HG02798 (cell line): ENCODE results near the gene DNAH8.

Experiments used
- ATAC-seq: cut with Tn5 transposase; IDR thresholded peaks from one replicate; pipeline ENCODE4 v1.9.1; 2021; ENCODE audit warnings: mild to moderate bottlenecking; ENCODE audit not compliant: unreplicated experiment, poor library complexity

DNAH8 gene

GRCh38 chr6:39060467-39061160, 345.5 kb downstream of the DNAH8 start:
- no peak for ATAC-seq

DNA sequence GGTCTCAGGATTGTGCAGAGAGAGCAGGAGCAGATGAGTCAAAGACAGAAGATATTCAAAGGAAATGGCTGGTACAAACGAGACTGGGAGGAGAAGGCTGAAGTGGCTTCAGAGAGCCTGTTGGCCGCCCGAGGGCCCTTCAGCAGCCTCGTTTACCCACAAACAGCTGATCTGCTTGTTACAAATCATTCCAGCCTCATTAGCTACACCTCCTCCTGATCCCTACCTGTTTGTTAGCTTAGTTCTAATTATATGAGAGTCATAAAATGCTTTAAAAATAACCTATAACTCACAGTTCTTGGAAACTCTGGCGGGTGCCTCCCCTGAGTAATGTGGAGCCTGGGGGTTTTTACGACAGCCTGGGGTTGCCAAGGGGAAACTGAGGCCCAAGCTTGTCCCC, 346.1 kb downstream of the DNAH8 start:
- ATAC-seq = no peak

DNA sequence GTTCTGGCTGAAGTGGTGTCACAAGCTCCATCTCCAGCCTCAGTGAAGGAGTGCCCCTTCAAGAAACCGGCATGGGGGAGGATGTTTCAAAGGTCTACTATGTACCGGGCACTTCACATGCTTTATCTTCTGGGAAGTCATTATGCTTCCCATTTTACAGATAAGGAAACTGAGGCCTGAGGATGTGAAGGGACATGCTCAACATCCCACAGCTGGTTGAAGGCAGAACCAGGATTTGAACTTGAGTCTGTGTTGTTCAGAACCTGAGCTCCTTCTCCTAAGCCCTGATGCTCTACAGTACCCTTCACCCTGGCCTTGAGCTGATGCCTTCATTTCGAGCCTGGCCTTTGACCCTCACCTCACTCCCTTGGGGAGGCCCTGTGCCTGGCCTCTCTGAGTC, 346.5 kb downstream of the DNAH8 start:
- ATAC-seq = no peak

GRCh38 chr6:39062014-39062740, 347.1 kb downstream of the DNAH8 start:
- ATAC-seq = no peak

DNA sequence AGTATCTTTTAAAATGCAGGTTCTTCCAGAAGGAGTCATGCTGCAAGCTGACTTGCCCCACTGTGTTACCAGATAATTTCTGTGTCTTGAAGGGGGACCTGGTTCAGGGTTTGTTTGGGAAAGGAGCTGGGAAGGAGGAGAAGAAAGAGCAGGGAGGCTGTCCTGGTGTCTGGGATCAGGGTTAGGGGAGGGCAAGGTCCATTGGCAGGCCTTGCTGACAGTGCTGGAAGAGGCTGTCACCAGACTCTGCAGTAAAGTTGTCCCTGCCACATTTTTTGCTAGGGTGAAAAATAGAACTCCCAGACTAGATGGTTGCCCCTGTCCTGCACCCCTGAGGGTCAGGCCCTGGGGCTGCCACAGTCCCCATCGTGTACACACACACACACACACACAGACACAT, 348.4 kb downstream of the DNAH8 start:
- no peak for ATAC-seq

DNA sequence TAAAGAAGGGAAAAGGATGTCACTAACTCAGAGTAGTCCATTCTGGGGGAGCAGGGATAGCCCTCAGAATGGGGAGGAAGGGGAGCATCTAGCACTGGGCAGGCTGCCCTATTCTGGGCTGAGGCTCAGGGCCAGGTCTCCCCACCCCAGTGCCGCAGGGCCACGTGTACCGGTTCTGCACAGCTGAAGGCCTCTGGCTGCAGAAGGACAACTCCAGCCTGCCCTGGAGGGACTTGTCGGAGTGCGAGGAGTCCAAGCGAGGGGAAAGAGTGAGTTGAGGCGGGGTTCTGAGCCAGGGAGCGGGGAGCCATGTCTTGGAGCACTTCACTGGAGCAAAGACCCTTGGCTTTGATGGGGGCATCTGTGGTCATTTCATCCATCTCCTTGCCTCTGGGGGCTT, 350.4 kb downstream of the DNAH8 start:
- ATAC-seq = no peak

- ATAC-seq = no peak
Measured at GRCh38 chr6:39068391-39068790, 353.3 kb downstream of the DNAH8 start.

- no peak for ATAC-seq
Measured at GRCh38 chr6:39072830-39073229, 357.7 kb downstream of the DNAH8 start.

DNA sequence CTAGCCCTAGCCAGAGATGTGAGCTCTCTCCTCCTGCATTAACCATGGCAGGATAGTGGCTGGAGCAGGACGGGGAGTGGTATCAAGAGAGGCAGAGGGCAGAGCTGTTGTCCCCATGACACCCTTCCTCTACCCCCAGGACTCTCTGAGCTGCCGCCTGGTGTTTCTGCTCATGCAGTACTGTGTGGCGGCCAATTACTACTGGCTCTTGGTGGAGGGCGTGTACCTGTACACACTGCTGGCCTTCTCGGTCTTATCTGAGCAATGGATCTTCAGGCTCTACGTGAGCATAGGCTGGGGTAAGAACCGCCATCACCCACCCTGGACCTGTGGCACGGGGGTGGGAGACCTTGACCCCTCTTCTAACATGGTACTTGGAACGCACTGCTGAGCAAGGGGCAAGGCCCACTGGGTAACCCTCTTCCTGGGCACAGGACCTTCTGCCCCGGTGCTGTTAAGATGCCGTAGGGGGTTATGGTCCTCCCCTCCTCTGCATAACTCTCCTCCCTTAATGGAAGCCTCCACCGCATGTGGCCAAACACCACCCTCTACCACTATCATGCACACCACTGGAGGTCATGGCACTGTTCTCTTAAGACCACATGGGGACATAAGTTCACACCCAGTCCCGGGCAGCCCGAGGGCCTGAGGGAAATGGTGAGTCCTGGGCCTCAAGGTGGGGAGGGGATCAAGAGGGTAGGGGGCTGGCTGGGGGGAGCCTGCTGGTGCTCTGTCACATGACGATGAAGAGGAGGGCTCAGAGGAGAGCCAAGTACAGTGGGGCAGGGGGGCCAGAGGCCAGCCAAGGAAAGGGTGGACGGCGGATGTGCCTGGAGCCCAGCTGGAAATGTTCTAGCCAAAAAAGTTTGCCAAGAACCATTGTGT, 358.6 kb downstream of the DNAH8 start:
- no peak for ATAC-seq

GRCh38 chr6:39074486-39074885, 359.4 kb downstream of the DNAH8 start:
- ATAC-seq = no peak

DNA sequence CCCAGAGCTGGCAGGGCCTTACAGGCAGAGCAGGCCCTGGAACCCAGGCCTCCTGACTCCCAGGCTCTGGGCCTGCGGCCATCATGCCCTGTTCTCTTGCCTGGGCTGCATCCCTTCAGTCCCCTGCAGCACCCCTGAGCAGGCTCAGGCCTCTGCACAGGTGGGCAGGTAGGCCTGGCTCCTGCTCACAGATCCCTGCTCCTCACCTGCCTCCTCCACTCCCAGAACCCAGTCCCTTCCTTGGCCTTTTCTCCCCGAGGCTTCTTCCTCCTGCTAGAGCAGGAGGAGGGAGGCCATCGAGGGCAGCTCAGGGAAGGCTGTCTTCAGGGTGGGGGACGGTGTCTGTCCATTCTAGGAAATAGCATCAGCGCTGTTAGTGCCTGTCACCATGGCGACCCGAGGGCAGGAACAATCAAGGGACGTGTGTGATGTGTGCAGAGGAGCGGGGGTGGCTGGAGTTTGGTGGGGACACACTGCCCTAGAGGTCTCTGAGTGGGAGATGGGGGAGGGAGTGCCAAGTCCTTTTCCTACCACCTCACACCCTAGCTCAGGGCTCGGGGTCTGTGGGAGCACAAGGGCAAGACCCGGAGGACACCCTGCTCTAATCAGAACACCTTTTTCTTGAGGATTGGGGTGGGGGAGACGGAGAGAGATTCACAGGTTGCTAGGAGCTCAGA, 360.0 kb downstream of the DNAH8 start:
- ATAC-seq = no peak

- ATAC-seq = no peak
Measured at GRCh38 chr6:39075807-39076622, 360.9 kb downstream of the DNAH8 start.

DNA sequence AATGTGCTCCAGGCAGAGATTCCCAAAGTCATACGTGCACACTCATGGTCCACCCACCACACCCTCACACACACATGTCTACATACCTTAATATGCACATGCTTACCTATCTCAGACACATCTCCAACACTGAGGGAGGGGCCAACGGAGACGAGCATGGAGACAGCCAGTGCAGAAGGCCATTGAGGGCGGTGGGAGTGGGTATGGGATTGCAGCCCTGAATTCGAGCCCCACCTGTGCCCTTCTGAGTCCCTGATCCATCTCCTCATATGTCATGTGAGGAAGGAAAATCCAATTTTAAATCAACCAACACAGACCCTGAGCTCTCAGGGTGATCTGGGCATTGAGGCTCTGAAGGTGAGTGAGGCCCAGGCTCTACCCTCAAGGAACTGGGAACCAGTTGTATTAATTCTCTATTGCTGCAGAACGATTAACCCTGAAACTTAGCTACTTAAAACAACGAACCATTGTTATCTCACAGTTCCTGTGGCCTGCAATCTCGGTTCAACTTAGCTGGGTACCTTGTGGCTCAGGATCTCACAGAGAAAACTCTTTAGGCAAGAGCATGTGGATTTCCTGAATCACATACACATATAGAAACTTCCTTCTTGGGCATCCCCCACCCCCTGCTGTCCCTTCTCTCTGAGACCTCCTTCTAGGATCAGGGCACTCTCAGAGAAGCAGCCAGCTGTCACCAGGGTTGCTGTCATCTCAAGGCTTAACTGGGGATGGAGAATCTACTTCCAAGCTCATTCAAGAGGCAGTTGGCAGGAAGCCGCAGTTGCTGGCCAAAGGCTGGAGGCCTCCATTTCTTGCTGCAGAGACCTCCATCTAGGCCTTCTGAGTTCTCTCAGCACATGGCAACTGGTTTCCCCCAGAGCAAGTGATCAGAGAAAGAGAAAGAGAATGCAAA, 361.8 kb downstream of the DNAH8 start:
- no peak for ATAC-seq

GRCh38 chr6:39077882-39078594, 362.9 kb downstream of the DNAH8 start:
- ATAC-seq = no peak

DNA sequence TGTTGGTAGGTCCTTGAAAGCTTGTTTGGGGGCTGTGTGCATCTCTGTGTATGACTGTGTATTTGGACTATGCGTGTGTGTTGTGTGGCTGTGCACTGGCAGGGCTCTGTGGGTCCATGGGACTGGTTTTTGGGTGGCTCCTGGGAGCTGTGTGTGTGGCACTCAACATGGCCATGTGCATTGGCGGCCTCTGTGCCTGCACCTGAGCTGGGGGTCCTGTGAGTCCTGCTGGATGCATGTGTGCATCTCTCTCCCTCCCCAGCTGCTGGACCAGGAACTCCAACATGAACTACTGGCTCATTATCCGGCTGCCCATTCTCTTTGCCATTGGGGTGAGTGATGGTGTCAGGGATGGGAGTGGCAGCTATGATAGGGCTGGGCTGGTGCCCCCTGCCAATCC, 363.6 kb downstream of the DNAH8 start:
- no peak for ATAC-seq

DNA sequence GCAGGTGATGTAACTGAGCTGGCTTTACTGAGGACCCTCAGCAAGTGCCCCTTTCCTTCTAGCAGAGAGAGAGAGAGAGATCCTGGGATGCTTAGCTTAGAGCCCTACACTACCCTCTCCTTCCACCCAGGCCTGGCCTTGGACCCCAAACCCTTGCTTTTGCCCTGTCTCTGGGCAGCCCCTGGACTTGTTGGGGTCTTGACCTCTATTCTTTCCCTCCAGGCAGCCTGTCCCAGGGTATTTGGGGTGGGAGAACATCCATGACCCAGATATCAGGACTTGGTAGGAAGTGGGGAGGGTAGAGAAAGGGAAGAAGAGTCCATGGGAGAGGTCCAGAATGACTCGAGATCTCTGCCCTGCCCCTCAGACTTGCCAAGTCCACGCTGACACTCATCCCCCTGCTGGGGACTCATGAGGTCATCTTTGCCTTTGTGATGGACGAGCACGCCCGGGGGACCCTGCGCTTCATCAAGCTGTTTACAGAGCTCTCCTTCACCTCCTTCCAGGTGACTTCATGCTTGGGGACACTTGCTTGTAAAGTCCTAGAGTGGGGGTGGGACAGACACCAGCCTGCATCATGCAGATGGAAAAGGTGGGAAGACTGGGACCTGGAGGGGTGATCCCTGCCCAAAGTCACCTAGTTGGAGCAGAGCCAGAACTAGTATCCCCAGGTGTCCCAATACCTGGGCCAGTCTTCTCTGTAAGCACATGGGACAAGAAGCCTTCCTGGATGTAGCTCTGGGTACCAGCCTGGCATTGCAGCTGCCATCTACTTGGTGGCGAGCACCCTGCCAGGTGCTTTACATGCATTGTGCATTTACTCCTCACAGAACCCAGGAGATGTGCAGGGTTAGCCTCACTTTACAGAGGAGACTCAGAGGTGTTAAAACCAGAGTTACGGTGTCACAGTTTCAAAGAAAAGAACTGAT, 364.4 kb downstream of the DNAH8 start:
- ATAC-seq = no peak
